PC-9 (cell line): ENCODE measurements around the gene PLAGL1.
A peak's percentile ranks its signal among the peaks of the same experiment; 100 is the strongest.

Experiments used
- CTCF ChIP-seq: fragments of 200-600 bp; sonication (generic); conservative IDR thresholded peaks from 2 replicates; pipeline ENCODE4 v1.6.1; 2017; ENCODE audit warnings: mixed run types, antibody characterized with exemption, mild to moderate bottlenecking, moderate library complexity
- EZH2 ChIP-seq: fragments of 200-600 bp; sonication (generic); IDR thresholded peaks from 2 replicates; pipeline ENCODE4 v1.8.0; 2017; ENCODE audit warnings: antibody characterized with exemption, low read depth

DNA sequence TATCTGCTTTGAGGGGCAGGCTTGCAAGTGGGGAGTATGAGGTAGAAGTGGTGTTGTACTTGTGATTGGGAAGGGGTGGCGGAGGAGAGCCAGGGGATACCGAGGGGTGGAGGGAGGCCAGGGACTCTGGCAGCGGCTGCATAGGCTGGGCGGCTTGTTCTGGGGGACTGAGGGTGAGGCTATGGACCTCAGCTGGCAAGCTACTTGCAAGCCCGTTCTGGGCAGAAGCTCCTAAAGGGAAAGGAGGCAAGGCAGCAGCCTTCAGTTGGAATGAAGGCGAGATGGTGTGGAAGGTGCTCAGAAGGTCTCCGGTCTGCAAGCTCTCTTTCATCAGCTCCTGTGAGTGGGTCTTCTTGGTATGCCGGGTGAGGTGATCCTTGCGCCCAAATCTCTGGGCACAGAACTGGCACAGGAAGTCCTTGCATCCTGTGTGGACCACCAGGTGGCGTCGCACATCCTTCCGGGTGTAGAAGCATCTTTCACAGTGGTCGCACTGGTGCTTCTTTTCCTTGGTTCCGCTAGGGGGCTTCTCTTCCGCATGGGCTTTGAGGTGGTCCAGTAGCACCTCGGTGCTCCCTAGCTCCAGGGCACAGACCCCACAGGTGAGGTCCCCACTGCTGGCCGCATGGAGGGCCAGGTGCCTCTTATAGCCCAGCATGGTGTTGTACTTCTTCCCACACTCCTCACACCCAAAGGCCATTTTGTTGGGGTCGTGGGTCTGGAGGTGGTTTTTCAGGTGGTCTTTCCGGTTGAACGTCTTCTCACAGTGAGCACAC, 66.0 kb downstream of the PLAGL1 start:
- TF ChIP-seq CTCF (peak; percentile 64), EZH2 (no peak)
